NT2/D1 (cell line): ENCODE data around the gene MYD88.

Source experiments
- DNase-seq: peaks from one replicate; pipeline ENCODE4 v3.0.0-alpha.2; 2011; ENCODE audit warnings: low read depth, low spot score
- H3K27me3 ChIP-seq: 2 replicates; pipeline ENCODE4 v1.6.0; 2011; ENCODE audit warnings: mild to moderate bottlenecking; ENCODE audit not compliant: insufficient read length, insufficient read depth
- H3K36me3 ChIP-seq: 2 replicates; pipeline ENCODE4 v1.6.1; 2011; ENCODE audit warnings: mild to moderate bottlenecking, low read length, mixed read lengths; ENCODE audit not compliant: insufficient read depth, insufficient read length
- H3K4me1 ChIP-seq: 2 replicates; pipeline ENCODE4 v1.5.1; 2011; ENCODE audit not compliant: insufficient read depth, insufficient read length
- H3K4me3 ChIP-seq: 2 replicates; pipeline ENCODE4 v1.5.1; 2011; ENCODE audit warnings: low read depth; ENCODE audit not compliant: insufficient read length
- H3K9ac ChIP-seq: 2 replicates; pipeline ENCODE4 v1.6.0; 2011; ENCODE audit warnings: low read depth; ENCODE audit not compliant: insufficient read length
- H3K9me3 ChIP-seq: 2 replicates; pipeline ENCODE4 v1.5.1; 2011; ENCODE audit warnings: mild to moderate bottlenecking, low read length; ENCODE audit not compliant: insufficient read depth
- SUZ12 ChIP-seq: IDR thresholded peaks from 2 replicates; pipeline ENCODE4 v1.6.1; 2011; ENCODE audit not compliant: insufficient read length, insufficient read depth; ENCODE audit errors: extremely low read depth
- YY1 ChIP-seq: IDR thresholded peaks from 2 replicates; pipeline ENCODE4 v1.6.1; 2011; ENCODE audit not compliant: insufficient read length, insufficient read depth
- ZNF274 ChIP-seq: IDR thresholded peaks from 2 replicates; pipeline ENCODE4 v1.6.1; 2011; ENCODE audit warnings: mild to moderate bottlenecking, low read depth, low read length

Gene MYD88

GRCh38 chr3:38118421-38119247 lies 19.8 kb upstream of the MYD88 start:
- no peak for DNase-seq
- H3K9me3 ChIP-seq = peaks cover 8% of the 10 kb centered on the region; the same call in 1 of the 2 replicates
- TF ChIP-seq YY1 (no peak), SUZ12 (no peak), ZNF274 (no peak)
- no peaks in the 10 kb centered on the region for H3K4me1 ChIP-seq
- H3K36me3 ChIP-seq = peaks cover 52% of the 10 kb centered on the region
- H3K9ac ChIP-seq = no peak overlapping the region
- no peaks in the 10 kb centered on the region for H3K27me3 ChIP-seq
- H3K4me3 ChIP-seq = no peak overlapping the region

- peaks cover 57% of the 10 kb centered on the region for H3K36me3 ChIP-seq
- peaks cover 8% of the 10 kb centered on the region; the same call in 1 of the 2 replicates for H3K9me3 ChIP-seq
- no peak for TF ChIP-seq SUZ12
- no peak for TF ChIP-seq YY1
- TF ChIP-seq ZNF274 = no peak
Measured at GRCh38 chr3:38119248-38119544, 19.3 kb upstream of the MYD88 start.

GRCh38 chr3:38119821-38120692 lies 18.4 kb upstream of the MYD88 start:
- H3K9ac ChIP-seq = no peak overlapping the region
- H3K27me3 ChIP-seq = no peaks in the 10 kb centered on the region
- no peaks in the 10 kb centered on the region for H3K4me1 ChIP-seq
- DNase-seq = no peak
- peaks cover 64% of the 10 kb centered on the region for H3K36me3 ChIP-seq
- TF ChIP-seq YY1 = no peak
- no peak for TF ChIP-seq ZNF274
- TF ChIP-seq SUZ12 = no peak
- peaks cover 8% of the 10 kb centered on the region; the same call in 1 of the 2 replicates for H3K9me3 ChIP-seq
- H3K4me3 ChIP-seq = no peak overlapping the region

More at GRCh38 chr3:38119248-38119544, 19.3 kb upstream of the MYD88 start:
- DNase-seq = no peak
- Histone ChIP-seq H3K27me3 (no peaks in the 10 kb centered on the region), H3K9ac (no peak overlapping the region), H3K4me1 (no peaks in the 10 kb centered on the region), H3K4me3 (no peak overlapping the region)

- H3K4me1 ChIP-seq = no peaks in the 10 kb centered on the region
- peaks cover 8% of the 10 kb centered on the region; the same call in 1 of the 2 replicates for H3K9me3 ChIP-seq
- H3K9ac ChIP-seq = no peak overlapping the region
- no peak overlapping the region for H3K4me3 ChIP-seq
- peaks cover 73% of the 10 kb centered on the region for H3K36me3 ChIP-seq
- no peaks in the 10 kb centered on the region for H3K27me3 ChIP-seq
- TF ChIP-seq ZNF274 (no peak), YY1 (no peak), SUZ12 (no peak)
- DNase-seq = no peak
Measured at GRCh38 chr3:38120693-38121450, 17.6 kb upstream of the MYD88 start.

GRCh38 chr3:38121451-38121831 lies 17.0 kb upstream of the MYD88 start:
- no peaks in the 10 kb centered on the region for H3K27me3 ChIP-seq
- no peak overlapping the region for H3K4me3 ChIP-seq
- TF ChIP-seq YY1 (no peak), ZNF274 (no peak), SUZ12 (no peak)
- no peaks in the 10 kb centered on the region for H3K4me1 ChIP-seq
- no peak overlapping the region for H3K9ac ChIP-seq
- DNase-seq = no peak
- H3K9me3 ChIP-seq = peaks cover 5% of the 10 kb centered on the region; the same call in 1 of the 2 replicates
- H3K36me3 ChIP-seq = peaks cover 78% of the 10 kb centered on the region

- Histone ChIP-seq H3K9me3 (peaks cover under 1% of the 10 kb centered on the region; the same call in 1 of the 2 replicates), H3K36me3 (peaks cover 83% of the 10 kb centered on the region), H3K4me3 (no peak overlapping the region), H3K9ac (no peak overlapping the region), H3K4me1 (no peaks in the 10 kb centered on the region), H3K27me3 (no peaks in the 10 kb centered on the region)
- no peak for TF ChIP-seq ZNF274
- no peak for TF ChIP-seq YY1
- no peak for DNase-seq
Measured at GRCh38 chr3:38121832-38122461, 16.5 kb upstream of the MYD88 start.
